Measurements from ENCODE around the gene CDC42EP4.

Gene CDC42EP4, protein sequence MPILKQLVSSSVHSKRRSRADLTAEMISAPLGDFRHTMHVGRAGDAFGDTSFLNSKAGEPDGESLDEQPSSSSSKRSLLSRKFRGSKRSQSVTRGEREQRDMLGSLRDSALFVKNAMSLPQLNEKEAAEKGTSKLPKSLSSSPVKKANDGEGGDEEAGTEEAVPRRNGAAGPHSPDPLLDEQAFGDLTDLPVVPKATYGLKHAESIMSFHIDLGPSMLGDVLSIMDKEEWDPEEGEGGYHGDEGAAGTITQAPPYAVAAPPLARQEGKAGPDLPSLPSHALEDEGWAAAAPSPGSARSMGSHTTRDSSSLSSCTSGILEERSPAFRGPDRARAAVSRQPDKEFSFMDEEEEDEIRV

GRCh38 chr17:73311781-73312641 lies at the start of gene CDC42EP4:
Gene CDC42EP4 (minus strand): TSS chr17:73312001. CDS start chr17:73286500, 25,501 bp downstream.
- Histone ChIP-seq H3K27me3 (ENCODE audit: insufficient read depth, low read depth) (no peaks in the 10 kb centered on the region), H3K4me1 (ENCODE audit: low read depth, poor library complexity, severe bottlenecking) (peaks cover 22% of the 10 kb centered on the region), H4K20me1 (ENCODE audit: insufficient read depth) (no peaks in the 10 kb centered on the region), H2AFZ (ENCODE audit: low read depth) (peak within 1 kb of the TSS; percentile 71), H3K36me3 (ENCODE audit: insufficient read depth) (no peaks in the 10 kb centered on the region), H3K9ac (peak within 1 kb of the TSS; percentile 81), H3K4me3 (IDR thresholded peaks at IDR 0.05; ENCODE audit: insufficient read depth, low read depth, low read length) (no peak within 1 kb of the TSS), H3K27ac (peak within 1 kb of the TSS; percentile 52), H3K79me2 (ENCODE audit: insufficient read depth, low read depth) (no peaks in the 10 kb centered on the region; the same call in 1 of the 2 replicates), H3K4me2 (peak within 1 kb of the TSS; percentile 92)
- TF ChIP-seq CTCF (conservative IDR thresholded peaks at IDR 0.05; ENCODE audit: low read depth, low read length): no peak

- peaks cover 11% of the 10 kb centered on the region for H3K4me1 ChIP-seq (ENCODE audit: low read depth, poor library complexity, severe bottlenecking)
- no peak for TF ChIP-seq CTCF (conservative IDR thresholded peaks at IDR 0.05; ENCODE audit: low read depth, low read length)
- H3K4me2 ChIP-seq: no peak overlapping the region
- no peak overlapping the region for H2AFZ ChIP-seq (ENCODE audit: low read depth)
- no peak overlapping the region for H3K27ac ChIP-seq
- H3K27me3 ChIP-seq (ENCODE audit: insufficient read depth, low read depth): no peaks in the 10 kb centered on the region
- no peaks in the 10 kb centered on the region for H3K79me2 ChIP-seq (ENCODE audit: insufficient read depth, low read depth)
- no peak overlapping the region for H3K9ac ChIP-seq
- no peaks in the 10 kb centered on the region for H4K20me1 ChIP-seq (ENCODE audit: insufficient read depth)
- no peaks in the 10 kb centered on the region for H3K36me3 ChIP-seq (ENCODE audit: insufficient read depth)
- no peak overlapping the region for H3K4me3 ChIP-seq (IDR thresholded peaks at IDR 0.05; ENCODE audit: insufficient read depth, low read depth, low read length)
Measured at GRCh38 chr17:73360961-73361761, 49.4 kb upstream of the CDC42EP4 start.

DNA sequence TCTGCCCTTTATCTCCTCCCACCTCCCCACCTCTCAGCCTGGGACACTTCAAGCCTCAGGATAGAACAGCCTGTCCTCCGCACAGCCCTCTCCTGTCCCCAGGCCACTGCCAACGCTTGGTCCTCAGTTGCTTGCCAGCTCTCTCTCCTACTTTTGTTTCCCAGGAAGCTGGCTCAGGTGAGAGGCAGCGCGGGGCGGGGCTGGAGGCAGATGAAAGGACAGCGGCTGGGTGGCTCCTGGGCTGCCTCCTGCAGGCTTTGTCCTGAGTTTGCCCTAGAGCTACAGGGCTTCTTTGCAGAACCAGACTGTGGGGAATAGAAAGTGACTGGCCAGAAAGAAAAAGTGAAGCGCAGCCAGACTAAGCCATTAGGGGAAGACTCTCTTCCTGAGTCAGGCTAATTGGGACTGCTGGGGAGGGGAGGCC lies 48.2 kb upstream of the CDC42EP4 start:
- no peak overlapping the region for H2AFZ ChIP-seq (ENCODE audit: low read depth)
- H3K27me3 ChIP-seq (ENCODE audit: insufficient read depth, low read depth): no peaks in the 10 kb centered on the region
- H3K27ac ChIP-seq: no peak overlapping the region
- H3K4me1 ChIP-seq (ENCODE audit: low read depth, poor library complexity, severe bottlenecking): peaks cover 11% of the 10 kb centered on the region
- no peak overlapping the region for H3K9ac ChIP-seq
- no peak overlapping the region for H3K4me3 ChIP-seq (IDR thresholded peaks at IDR 0.05; ENCODE audit: insufficient read depth, low read depth, low read length)
- no peak overlapping the region for H3K4me2 ChIP-seq
- TF ChIP-seq CTCF (conservative IDR thresholded peaks at IDR 0.05; ENCODE audit: low read depth, low read length): no peak
- H3K79me2 ChIP-seq (ENCODE audit: insufficient read depth, low read depth): no peaks in the 10 kb centered on the region
- no peaks in the 10 kb centered on the region for H3K36me3 ChIP-seq (ENCODE audit: insufficient read depth)
- no peaks in the 10 kb centered on the region for H4K20me1 ChIP-seq (ENCODE audit: insufficient read depth)

- H3K36me3 ChIP-seq (ENCODE audit: insufficient read depth): no peaks in the 10 kb centered on the region
- peaks cover 11% of the 10 kb centered on the region for H3K4me1 ChIP-seq (ENCODE audit: low read depth, poor library complexity, severe bottlenecking)
- H3K9ac ChIP-seq: no peak overlapping the region
- no peaks in the 10 kb centered on the region for H3K79me2 ChIP-seq (ENCODE audit: insufficient read depth, low read depth)
- H2AFZ ChIP-seq (ENCODE audit: low read depth): no peak overlapping the region
- no peaks in the 10 kb centered on the region for H4K20me1 ChIP-seq (ENCODE audit: insufficient read depth)
- no peaks in the 10 kb centered on the region for H3K27me3 ChIP-seq (ENCODE audit: insufficient read depth, low read depth)
- H3K27ac ChIP-seq: no peak overlapping the region
- no peak overlapping the region for H3K4me3 ChIP-seq (IDR thresholded peaks at IDR 0.05; ENCODE audit: insufficient read depth, low read depth, low read length)
- no peak overlapping the region for H3K4me2 ChIP-seq
- TF ChIP-seq CTCF (conservative IDR thresholded peaks at IDR 0.05; ENCODE audit: low read depth, low read length): no peak
Measured at GRCh38 chr17:73359352-73359751, 47.6 kb upstream of the CDC42EP4 start.

Measured in KMS-11 (cell line).